HG03135 (cell line): ENCODE measurements around the gene EHMT1.

ENCODE experiments used
- ATAC-seq: cut with Tn5 transposase; IDR thresholded peaks from one replicate; pipeline ENCODE4 v1.9.1; 2021; ENCODE audit warnings: mild to moderate bottlenecking, moderate library complexity; ENCODE audit not compliant: unreplicated experiment

Gene EHMT1

GRCh38 chr9:137734181-137734580 is 115.4 kb downstream of the EHMT1 start:
- no peak for ATAC-seq

DNA sequence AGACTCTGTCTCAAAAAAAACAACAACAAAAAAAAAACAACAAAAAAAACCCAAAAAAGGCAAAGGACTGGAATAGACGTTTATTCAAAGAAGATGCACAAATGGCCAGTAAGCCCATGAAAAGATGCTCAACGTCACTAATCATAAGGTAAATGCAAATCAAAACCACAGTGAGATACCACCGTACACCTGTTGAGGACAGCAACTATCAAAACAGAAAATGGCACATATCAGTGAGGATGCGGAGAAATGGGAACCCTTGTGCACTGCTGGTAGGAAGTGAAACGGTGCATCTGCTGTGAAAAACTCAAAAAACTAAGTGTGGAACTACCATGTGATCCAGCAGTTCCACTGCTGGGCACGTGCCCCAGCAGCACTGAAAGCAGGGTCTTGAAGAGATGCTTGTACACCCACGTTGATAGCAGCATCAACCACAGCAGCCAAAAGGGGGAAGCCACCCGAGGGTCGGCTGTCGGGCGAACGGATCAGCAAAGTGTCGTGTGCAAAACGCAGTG is 119.4 kb downstream of the EHMT1 start:
- peak; percentile 70 for ATAC-seq

DNA sequence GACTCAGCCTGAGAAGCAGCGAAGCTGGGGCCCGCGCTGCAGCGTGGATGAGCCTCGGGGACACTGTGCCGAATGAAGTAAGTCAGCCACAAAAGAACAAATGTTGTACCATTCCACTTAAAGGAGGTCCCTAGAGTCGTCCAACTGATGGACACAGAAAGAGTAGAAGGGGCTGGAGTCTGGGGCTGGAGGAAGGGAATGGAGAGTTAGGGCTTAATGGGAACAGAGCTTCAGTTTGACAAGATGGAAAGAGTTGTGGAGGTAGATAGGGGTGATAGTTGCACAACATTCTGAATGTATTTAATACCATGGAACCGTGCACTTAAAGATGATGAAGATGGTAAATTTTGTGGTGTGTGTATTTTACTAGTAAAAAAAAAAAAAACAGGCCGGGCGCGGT is 119.9 kb downstream of the EHMT1 start:
- ATAC-seq: peak; percentile 5

DNA sequence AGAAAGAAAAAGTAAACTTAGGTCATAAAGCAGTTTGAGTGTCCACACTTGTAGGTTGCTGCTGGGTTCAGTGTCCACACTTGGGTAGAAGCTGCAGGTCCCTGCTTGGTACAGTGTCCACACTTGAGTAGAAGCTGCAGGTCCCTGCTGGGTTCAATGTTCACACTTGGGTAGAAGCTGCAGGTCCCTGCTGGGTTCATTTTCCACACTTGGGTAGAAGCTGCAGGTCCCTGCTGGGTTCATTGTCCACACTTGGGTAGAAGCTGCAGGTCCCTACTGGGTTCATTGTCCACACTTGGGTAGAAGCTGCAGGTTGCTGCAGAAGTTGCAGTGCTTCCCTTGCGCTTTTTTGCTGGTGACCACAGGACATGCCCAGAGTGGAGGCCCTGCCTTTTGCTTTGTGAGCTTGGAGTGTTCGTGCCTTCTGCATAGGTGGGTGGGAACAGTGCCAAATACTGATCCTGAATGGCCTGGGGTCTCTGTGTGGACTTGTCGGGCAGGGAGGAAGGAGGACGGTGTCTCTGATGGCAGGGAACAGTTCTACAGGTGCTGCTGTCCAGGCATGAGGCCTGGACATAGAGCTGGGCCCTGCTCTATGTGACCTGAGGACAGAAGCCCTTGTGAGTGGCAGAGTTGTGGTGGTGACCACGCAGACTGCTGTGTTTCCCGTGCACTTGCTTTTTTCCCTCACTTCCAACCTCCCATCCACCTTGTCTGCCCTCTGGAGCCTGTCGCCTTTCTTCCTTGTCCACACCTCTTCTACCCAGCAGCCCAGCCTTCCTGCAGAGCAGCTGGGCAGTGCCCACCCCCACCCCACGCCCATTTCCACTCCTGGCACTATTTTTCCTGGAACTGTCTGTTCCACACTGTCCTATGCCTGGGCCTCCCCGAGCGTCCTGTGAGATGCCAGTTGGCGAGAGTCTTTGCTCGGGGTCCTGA is 120.8 kb downstream of the EHMT1 start:
- no peak for ATAC-seq

GRCh38 chr9:137740312-137740711 is 121.5 kb downstream of the EHMT1 start:
- no peak for ATAC-seq

DNA sequence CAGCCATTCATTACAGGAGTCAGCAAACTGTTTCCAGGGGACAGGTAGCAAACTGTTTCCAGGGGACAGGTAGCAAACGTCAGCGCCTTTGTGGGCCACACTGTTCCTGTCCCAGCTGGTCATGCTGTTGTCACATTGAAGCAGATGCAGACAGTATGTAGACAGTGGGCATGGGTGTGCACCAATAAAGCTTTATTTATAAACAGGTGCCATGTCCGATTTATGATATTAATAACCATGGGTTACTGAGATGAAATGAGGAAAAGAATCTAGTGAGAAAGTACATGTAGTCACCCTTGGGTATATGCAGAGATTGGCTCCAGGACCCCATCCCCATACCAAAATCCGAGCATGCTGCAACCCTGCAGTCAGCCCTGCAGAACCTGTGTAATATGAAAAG is 122.5 kb downstream of the EHMT1 start:
- ATAC-seq: no peak

GRCh38 chr9:137742698-137743097 is 123.9 kb downstream of the EHMT1 start:
- no peak for ATAC-seq

DNA sequence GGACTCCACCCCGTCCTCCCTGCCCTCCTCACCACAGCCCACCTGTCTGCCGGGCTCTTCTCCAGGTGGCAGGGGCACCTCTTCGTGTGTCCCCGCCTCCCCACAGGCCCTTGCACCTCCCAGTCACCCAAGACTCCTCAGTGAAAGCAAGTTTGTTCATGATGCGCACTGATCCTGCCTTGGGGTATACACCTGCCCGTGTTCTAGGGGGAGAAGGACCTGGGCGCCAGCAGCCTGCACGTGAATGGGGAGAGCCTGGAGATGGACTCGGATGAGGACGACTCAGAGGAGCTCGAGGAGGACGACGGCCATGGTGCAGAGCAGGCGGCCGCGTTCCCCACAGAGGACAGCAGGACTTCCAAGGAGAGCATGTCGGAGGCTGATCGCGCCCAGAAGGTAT is 124.9 kb downstream of the EHMT1 start:
- ATAC-seq: no peak

DNA sequence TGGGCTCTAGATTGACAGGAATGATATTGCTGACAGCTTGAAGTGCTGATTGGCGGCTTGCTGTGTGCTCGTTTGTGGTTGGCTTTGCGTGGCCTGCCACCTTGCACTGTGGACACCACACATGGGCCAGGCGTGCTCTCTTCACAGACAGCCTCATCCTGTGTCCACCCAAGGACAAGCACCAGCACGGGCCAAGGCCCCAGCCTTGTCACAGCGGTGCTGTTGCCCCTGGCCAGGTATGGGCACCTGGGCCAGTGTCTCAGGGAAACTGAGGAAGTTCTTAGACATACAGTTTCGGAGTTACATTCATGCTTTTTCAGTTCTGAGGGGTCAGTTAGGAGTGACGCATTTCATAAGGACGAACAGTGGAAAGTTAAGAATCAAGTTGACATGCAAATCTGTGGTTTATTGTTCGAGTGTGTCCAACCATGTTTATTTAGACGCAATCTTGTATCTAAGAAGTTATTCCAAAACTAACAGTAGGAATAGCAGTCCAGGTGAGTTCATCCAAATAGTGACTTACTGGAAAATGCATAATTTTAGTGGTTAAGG is 125.9 kb downstream of the EHMT1 start:
- peak; percentile 39 for ATAC-seq

GRCh38 chr9:137745541-137745991 is 126.8 kb downstream of the EHMT1 start:
- peak; percentile 48 for ATAC-seq

GRCh38 chr9:137748311-137748710 is 129.5 kb downstream of the EHMT1 start:
- no peak for ATAC-seq

- ATAC-seq: no peak
These were observed 129.9 kb downstream of the EHMT1 start for GRCh38 chr9:137748741-137749140.

DNA sequence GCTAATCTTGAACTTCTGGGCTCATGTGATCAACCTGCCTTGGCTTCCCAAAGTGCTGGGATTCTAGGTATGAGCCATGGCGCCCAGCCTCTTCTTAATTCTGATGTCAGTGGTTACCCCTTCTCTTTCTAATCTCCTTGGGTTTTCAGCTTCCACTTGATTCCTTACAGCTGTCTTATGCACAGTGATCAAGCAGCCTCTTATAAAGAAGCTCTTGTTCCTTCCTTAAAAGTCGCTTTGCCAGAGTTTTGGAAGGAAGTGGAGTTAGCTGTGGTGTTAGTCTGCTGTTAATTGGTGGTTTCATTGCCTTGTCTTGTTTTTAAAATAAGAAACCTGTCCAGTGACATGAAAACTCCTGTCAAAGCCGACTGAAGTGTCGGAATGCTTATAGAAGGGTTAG is 130.7 kb downstream of the EHMT1 start:
- ATAC-seq: no peak

- ATAC-seq: no peak
These were observed 131.2 kb downstream of the EHMT1 start for GRCh38 chr9:137750007-137750406.

DNA sequence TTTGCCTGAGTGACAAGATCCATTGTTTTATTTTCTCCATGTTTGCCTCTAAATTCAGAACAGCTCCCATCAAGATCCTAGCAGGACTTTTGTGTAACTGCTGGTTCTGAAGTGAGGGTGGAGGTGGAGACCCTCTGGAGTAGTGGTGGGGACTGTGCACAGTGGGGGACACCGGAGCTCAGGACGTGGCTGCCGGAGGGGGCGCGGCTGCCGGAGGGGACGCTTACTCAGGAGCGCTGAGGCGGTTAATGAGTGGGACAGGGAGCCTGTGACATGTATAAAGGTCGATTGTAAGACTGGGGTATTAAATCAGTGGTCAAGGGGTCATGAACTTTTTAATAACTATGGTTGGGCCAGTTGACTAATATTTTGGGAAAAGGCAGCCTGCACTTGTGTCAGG is 131.8 kb downstream of the EHMT1 start:
- ATAC-seq: no peak

GRCh38 chr9:137751616-137752015 is 132.8 kb downstream of the EHMT1 start:
- no peak for ATAC-seq

DNA sequence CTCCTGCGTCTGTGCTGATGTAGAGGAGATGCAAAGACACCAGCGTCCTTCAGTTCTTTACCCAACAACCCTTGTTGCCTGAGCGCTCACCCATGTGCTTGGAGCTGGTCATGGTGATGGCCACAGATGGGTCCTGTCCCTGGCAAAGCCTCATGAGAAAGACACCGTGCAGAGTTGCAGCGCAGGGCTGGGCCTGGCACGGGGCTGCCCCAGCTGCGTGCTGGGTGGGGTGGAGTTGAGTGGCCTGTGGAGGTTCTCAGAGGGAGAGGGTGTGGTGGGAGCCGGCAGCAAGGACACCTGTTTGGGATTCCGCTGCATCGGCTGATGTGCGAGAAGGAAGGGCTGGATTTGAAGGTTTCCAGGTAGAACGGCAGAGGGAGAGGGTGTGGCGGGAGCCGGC is 133.6 kb downstream of the EHMT1 start:
- no peak for ATAC-seq

DNA sequence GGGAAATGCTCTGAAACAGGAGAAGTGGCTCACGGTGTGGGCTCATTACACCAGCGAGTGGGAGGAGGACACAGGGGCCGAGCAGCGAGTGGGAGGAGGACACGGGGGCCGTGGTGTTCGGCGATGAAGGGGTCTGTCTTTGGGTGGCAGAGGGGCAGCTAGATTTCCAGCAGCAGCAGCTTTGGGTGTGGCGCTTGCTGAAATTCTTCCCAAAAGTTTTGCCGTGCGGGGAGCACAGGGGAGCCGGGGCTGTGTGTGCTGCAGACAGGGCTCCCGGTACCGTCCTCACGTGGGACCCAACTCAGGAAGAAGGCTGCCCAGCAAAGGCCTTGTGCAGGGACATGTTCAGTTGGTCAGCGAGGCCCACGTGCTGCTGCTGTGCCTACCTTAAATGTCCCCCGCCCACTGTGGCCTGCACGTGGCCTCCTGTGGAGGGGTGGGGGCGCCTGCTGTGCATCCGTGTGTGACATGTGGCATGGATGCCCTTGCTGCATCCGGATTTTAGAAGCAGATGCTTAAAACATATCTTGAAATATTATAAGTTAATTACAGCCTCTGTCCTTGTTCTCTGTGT is 134.5 kb downstream of the EHMT1 start:
- ATAC-seq: no peak

- ATAC-seq: no peak
These were observed 136.6 kb downstream of the EHMT1 start for GRCh38 chr9:137755261-137755927.

GRCh38 chr9:137756045-137756744 is 137.4 kb downstream of the EHMT1 start:
- ATAC-seq: no peak

DNA sequence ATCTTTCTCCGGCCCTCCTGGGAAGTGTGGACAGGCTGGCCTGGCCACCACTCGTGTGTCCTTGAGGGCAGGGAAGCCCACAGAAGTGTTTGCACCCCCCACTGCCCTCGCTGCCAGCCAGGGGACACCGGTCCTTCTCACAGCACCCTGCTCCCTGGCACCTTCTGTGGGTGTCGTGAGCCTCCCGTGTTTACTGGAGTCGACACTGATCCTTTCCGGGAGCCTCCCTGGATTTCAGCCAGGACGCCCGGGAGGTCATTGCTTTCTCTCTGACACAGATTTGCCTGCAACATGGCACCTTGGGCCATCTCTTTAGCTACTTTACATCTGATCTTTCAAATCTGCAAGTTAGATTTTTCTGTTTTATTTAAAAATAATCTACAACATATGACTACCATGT is 138.3 kb downstream of the EHMT1 start:
- ATAC-seq: no peak
